Endothelial cell (in vitro differentiated cells): ENCODE data around the gene PAK2. TPM values are rescaled to one million over a fixed set of nuclear protein-coding genes. Genes with fewer than 3 reads are reported as not detected.
A peak's percentile ranks its signal among the peaks of the same experiment; 100 is the strongest.
"Not testable (repeated sequence)": the region's sequence is repeated elsewhere in the genome, so short reads cannot be mapped to it uniquely, and the experiment has no call there.

Experiments
- DNase-seq: peaks from one replicate; pipeline ENCODE4 v3.0.0; 2021; ENCODE audit warnings: low spot score
- H3K27ac Mint-ChIP-seq: one replicate; pipeline ENCODE4 v1.8.0; 2021; ENCODE audit warnings: mixed read lengths, inconsistent platforms; ENCODE audit not compliant: unreplicated experiment
- H3K27me3 Mint-ChIP-seq: one replicate; pipeline ENCODE4 v1.8.0; 2021; ENCODE audit warnings: mild to moderate bottlenecking, moderate library complexity, mixed read lengths, inconsistent platforms; ENCODE audit not compliant: unreplicated experiment
- H3K36me3 Mint-ChIP-seq: one replicate; pipeline ENCODE4 v1.8.0; 2021; ENCODE audit warnings: mild to moderate bottlenecking, low read depth, mixed read lengths, inconsistent platforms; ENCODE audit not compliant: unreplicated experiment
- H3K4me1 Mint-ChIP-seq: one replicate; pipeline ENCODE4 v1.8.0; 2021; ENCODE audit warnings: mild to moderate bottlenecking, mixed read lengths, inconsistent platforms; ENCODE audit not compliant: unreplicated experiment
- H3K4me3 Mint-ChIP-seq: one replicate; pipeline ENCODE4 v1.8.0; 2021; ENCODE audit warnings: mild to moderate bottlenecking, mixed read lengths, inconsistent platforms; ENCODE audit not compliant: unreplicated experiment
- H3K9me3 Mint-ChIP-seq: one replicate; pipeline ENCODE4 v1.8.0; 2021; ENCODE audit warnings: mixed read lengths, inconsistent platforms; ENCODE audit not compliant: unreplicated experiment
- CTCF ChIP-seq: fragments of 200-600 bp; sonication (generic); IDR thresholded peaks from one replicate; pipeline ENCODE4 v1.5.0; 2021; ENCODE audit warnings: antibody characterized with exemption; ENCODE audit not compliant: unreplicated experiment
- total RNA-seq: library from RNA; stranded (reverse); fragmentation: NEBNext Ultra II Directional; extraction: Animal tissue kit (Norgen Biotek cat#: 25700); gene quantifications from one replicate; pipeline ENCODE4 v1.2.1, GENCODE V29; 2021; ENCODE audit not compliant: unreplicated experiment

Gene PAK2
- total RNA-seq, 1 donor from 2014 or later, result 116 TPM

- H3K27me3 Mint-ChIP-seq, result peaks cover 3% of the 10 kb centered on the region
- no peak overlapping the region for H3K4me3 Mint-ChIP-seq
- no peak for TF ChIP-seq CTCF
- peaks cover 46% of the 10 kb centered on the region for H3K36me3 Mint-ChIP-seq
- no peaks in the 10 kb centered on the region for H3K4me1 Mint-ChIP-seq
- DNase-seq, result no peak
- H3K27ac Mint-ChIP-seq, result no peak overlapping the region
- H3K9me3 Mint-ChIP-seq, result peaks cover 6% of the 10 kb centered on the region
Observed at GRCh38 chr3:196813903-196814302, 74.2 kb downstream of the PAK2 start.

- no peak for TF ChIP-seq CTCF
- Mint-ChIP-seq H3K27ac (peak overlapping the region; percentile 48), H3K27me3 (peaks cover 7% of the 10 kb centered on the region), H3K4me1 (no peaks in the 10 kb centered on the region), H3K4me3 (peak overlapping the region; percentile 74), H3K36me3 (peaks cover 50% of the 10 kb centered on the region), H3K9me3 (no peaks in the 10 kb centered on the region)
- DNase-seq, result no peak
Observed at GRCh38 chr3:196821806-196822355, 82.2 kb downstream of the PAK2 start.

GRCh38 chr3:196829651-196830050 lies 90.0 kb downstream of the PAK2 start:
- not testable (repeated sequence) for H3K4me3 Mint-ChIP-seq, H3K9me3 Mint-ChIP-seq
- H3K36me3 Mint-ChIP-seq, result peaks cover 20% of the 10 kb centered on the region

GRCh38 chr3:196835086-196835485 lies 95.4 kb downstream of the PAK2 start:
- no peaks in the 10 kb centered on the region for H3K27me3 Mint-ChIP-seq
- H3K4me3 Mint-ChIP-seq, result no peak overlapping the region
- no peaks in the 10 kb centered on the region for H3K9me3 Mint-ChIP-seq
- peaks cover 9% of the 10 kb centered on the region for H3K36me3 Mint-ChIP-seq
- TF ChIP-seq CTCF, result no peak
- no peak for DNase-seq
- no peaks in the 10 kb centered on the region for H3K4me1 Mint-ChIP-seq
- H3K27ac Mint-ChIP-seq, result no peak overlapping the region

More at GRCh38 chr3:196829651-196830050, 90.0 kb downstream of the PAK2 start:
- not testable (repeated sequence) for H3K4me1 Mint-ChIP-seq, H3K27ac Mint-ChIP-seq, DNase-seq, H3K27me3 Mint-ChIP-seq

GRCh38 chr3:196836626-196837025 lies 97.0 kb downstream of the PAK2 start:
- not testable (repeated sequence) for H3K9me3 Mint-ChIP-seq, H3K27me3 Mint-ChIP-seq, H3K4me1 Mint-ChIP-seq, H3K36me3 Mint-ChIP-seq, DNase-seq, H3K27ac Mint-ChIP-seq, H3K4me3 Mint-ChIP-seq

GRCh38 chr3:196837819-196838420 lies 98.3 kb downstream of the PAK2 start:
- no peaks in the 10 kb centered on the region for H3K9me3 Mint-ChIP-seq
- H3K4me1 Mint-ChIP-seq, result no peaks in the 10 kb centered on the region
- no peaks in the 10 kb centered on the region for H3K36me3 Mint-ChIP-seq
- H3K27ac Mint-ChIP-seq, result no peak overlapping the region
- H3K27me3 Mint-ChIP-seq, result no peaks in the 10 kb centered on the region
- H3K4me3 Mint-ChIP-seq, result no peak overlapping the region
- DNase-seq, result peak; percentile 68
- TF ChIP-seq CTCF, result peak; percentile 58

- H3K27me3 Mint-ChIP-seq, H3K4me3 Mint-ChIP-seq, H3K36me3 Mint-ChIP-seq, H3K27ac Mint-ChIP-seq, DNase-seq, H3K4me1 Mint-ChIP-seq, H3K9me3 Mint-ChIP-seq: not testable (repeated sequence)
Observed at GRCh38 chr3:196839351-196839750, 99.7 kb downstream of the PAK2 start.
